Activated CD8-positive, alpha-beta T cell treated with anti-CD3 and anti-CD28 coated beads for 36 hours (primary cell): ENCODE measurements around the gene ZC3H12D. TPM values are rescaled to one million over a fixed set of nuclear protein-coding genes. Genes with fewer than 3 reads are reported as not detected.
A peak's percentile ranks its signal among the peaks of the same experiment; 100 is the strongest.

Experiments used
- ATAC-seq: fragments of 200-7000 bp; cut with Tn5 transposase; one replicate; pipeline ENCODE4 v1.10.0; 2021; ENCODE audit warnings: mild to moderate bottlenecking, moderate library complexity
- CTCF ChIA-PET: fragments of 350-600 bp; sonication (Branson Sonifier 250); formaldehyde crosslinking; loops from one replicate; lab custom pipeline; 2021; ENCODE audit warnings: antibody characterized with exemption; lab: Charles Lee
- POLR2A ChIA-PET: fragments of 350-600 bp; sonication (Branson Sonifier 250); formaldehyde crosslinking; loops from one replicate; lab custom pipeline; 2021; ENCODE audit warnings: antibody characterized with exemption; lab: Charles Lee
- DNase-seq: peaks from one replicate; pipeline ENCODE4 v3.0.0-alpha.2; 2020
- H3K27ac Mint-ChIP-seq: one replicate; pipeline ENCODE4 v1.8.0; 2021; ENCODE audit warnings: mild to moderate bottlenecking, mixed read lengths
- H3K27me3 Mint-ChIP-seq: one replicate; pipeline ENCODE4 v1.8.0; 2021; ENCODE audit warnings: mixed read lengths
- H3K36me3 Mint-ChIP-seq: one replicate; pipeline ENCODE4 v1.8.0; 2021; ENCODE audit warnings: low read depth, mixed read lengths
- H3K4me1 Mint-ChIP-seq: one replicate; pipeline ENCODE4 v1.8.0; 2021; ENCODE audit warnings: low read depth, mixed read lengths
- H3K4me3 Mint-ChIP-seq: one replicate; pipeline ENCODE4 v1.8.0; 2021; ENCODE audit warnings: mild to moderate bottlenecking, moderate library complexity, mixed read lengths
- H3K9me3 Mint-ChIP-seq: one replicate; pipeline ENCODE4 v1.8.0; 2021; ENCODE audit warnings: mixed read lengths
- intact Hi-C: fragments of 100-400 bp; cut with micrococcal nuclease; formaldehyde crosslinking; loops from one replicate; pipeline ENCODE4 v1.10.0; 2022
- total RNA-seq, 2 experiments: library from RNA; stranded (reverse); gene quantifications; one replicate each; pipeline ENCODE4 v1.2.3, GENCODE V29; 2021
- TF ChIP-seq, protein P1 (sequence below): fragments of 200-600 bp; IDR thresholded peaks from one replicate; pipeline ENCODE4 v1.8.0; 2022; ENCODE audit warnings: antibody characterized with exemption, mild to moderate bottlenecking

Gene ZC3H12D
- total RNA-seq, 2 experiments from 2014 or later: 37.7 to 39.0 TPM

- H3K4me1 Mint-ChIP-seq: no peaks in the 10 kb centered on the region
- H3K9me3 Mint-ChIP-seq: no peaks in the 10 kb centered on the region
- TF ChIP-seq, protein P1, sequence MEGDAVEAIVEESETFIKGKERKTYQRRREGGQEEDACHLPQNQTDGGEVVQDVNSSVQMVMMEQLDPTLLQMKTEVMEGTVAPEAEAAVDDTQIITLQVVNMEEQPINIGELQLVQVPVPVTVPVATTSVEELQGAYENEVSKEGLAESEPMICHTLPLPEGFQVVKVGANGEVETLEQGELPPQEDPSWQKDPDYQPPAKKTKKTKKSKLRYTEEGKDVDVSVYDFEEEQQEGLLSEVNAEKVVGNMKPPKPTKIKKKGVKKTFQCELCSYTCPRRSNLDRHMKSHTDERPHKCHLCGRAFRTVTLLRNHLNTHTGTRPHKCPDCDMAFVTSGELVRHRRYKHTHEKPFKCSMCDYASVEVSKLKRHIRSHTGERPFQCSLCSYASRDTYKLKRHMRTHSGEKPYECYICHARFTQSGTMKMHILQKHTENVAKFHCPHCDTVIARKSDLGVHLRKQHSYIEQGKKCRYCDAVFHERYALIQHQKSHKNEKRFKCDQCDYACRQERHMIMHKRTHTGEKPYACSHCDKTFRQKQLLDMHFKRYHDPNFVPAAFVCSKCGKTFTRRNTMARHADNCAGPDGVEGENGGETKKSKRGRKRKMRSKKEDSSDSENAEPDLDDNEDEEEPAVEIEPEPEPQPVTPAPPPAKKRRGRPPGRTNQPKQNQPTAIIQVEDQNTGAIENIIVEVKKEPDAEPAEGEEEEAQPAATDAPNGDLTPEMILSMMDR: no peak
- ChIA-PET POLR2A (no interaction called here), CTCF (interaction anchor here (1.4 to 6.9 kb wide), 3 partner anchors 18 to 67 kb away, joined by 3 to 43 read pairs (median 12); no protein-coding TSS in a partner anchor)
- H3K4me3 Mint-ChIP-seq: peak overlapping the region; percentile 36
- H3K36me3 Mint-ChIP-seq: peaks cover 25% of the 10 kb centered on the region
- intact Hi-C loops: no loop called here
- DNase-seq: no peak
- H3K27ac Mint-ChIP-seq: peak overlapping the region; percentile 42
- ATAC-seq: no peak
- no peaks in the 10 kb centered on the region for H3K27me3 Mint-ChIP-seq
Observed at GRCh38 chr6:149449831-149450678, 34.8 kb downstream of the ZC3H12D start.

DNA sequence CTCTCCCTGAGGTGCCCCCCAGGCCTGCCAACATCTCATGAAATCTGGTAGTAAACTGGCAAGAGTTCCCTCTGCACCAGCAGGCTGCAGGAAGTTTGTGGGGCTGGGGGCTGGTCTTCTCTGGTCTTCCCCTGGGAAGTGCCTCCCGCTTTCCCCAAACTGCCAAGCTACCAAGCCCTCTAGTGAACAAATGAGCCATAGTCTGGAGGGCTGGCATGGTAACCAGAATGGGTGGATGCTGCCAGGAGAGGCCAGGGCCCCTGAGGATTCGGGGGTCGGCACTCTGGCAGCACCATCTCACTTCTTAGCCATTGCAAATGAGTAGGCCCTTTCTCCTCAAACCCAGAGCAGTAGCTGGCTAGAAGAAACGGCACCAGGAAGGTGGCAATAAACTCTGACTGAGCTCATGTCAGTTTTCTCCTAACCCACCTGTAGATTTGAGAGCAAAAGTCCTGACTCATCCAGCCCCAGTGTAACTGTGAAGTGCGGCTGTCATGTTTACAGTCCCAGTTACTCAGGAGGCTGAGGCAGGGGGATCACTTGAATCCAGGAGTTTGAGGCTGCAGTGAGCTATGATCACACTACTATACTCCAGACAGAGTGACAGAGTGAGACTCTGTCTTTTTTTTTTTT lies 35.9 kb downstream of the ZC3H12D start:
- no peaks in the 10 kb centered on the region for H3K4me1 Mint-ChIP-seq
- POLR2A ChIA-PET: interaction anchor here (0.6 kb wide), 1 partner anchor 14 kb away, joined by 3 read pairs; no protein-coding TSS in a partner anchor
- H3K27me3 Mint-ChIP-seq: no peaks in the 10 kb centered on the region
- ATAC-seq: no peak
- peaks cover 23% of the 10 kb centered on the region for H3K36me3 Mint-ChIP-seq
- H3K4me3 Mint-ChIP-seq: no peak overlapping the region
- intact Hi-C loops: no loop called here
- DNase-seq: no peak
- no peak overlapping the region for H3K27ac Mint-ChIP-seq
- CTCF ChIA-PET: interaction anchor here (1.4 to 6.9 kb wide), 4 partner anchors 9 to 68 kb away, joined by 3 to 43 read pairs (median 8); no protein-coding TSS in a partner anchor
- TF ChIP-seq, protein P1: no peak
- H3K9me3 Mint-ChIP-seq: no peaks in the 10 kb centered on the region

GRCh38 chr6:149446791-149447376 lies 37.9 kb downstream of the ZC3H12D start:
- Mint-ChIP-seq H3K4me3 (no peak overlapping the region), H3K27ac (no peak overlapping the region), H3K36me3 (peaks cover 14% of the 10 kb centered on the region), H3K4me1 (no peaks in the 10 kb centered on the region), H3K9me3 (no peaks in the 10 kb centered on the region), H3K27me3 (no peaks in the 10 kb centered on the region)
- no peak for DNase-seq
- intact Hi-C loops: no loop called here
- no peak for ATAC-seq
- ChIA-PET POLR2A (interaction anchor here (1.2 kb wide), 2 partner anchors 11 to 13 kb away, joined by 3 read pairs; no protein-coding TSS in a partner anchor), CTCF (interaction anchor here (0.7 to 6.9 kb wide), 9 partner anchors 10 to 418 kb away, joined by 3 to 43 read pairs (median 3); partner anchors contain the start of gene PPIL4)
- TF ChIP-seq, protein P1: no peak

- no peak for DNase-seq
- intact Hi-C loops: no loop called here
- TF ChIP-seq, protein P1: no peak
- ChIA-PET POLR2A (interaction anchor here (0.7 to 1.2 kb wide), 2 partner anchors 12 to 42 kb away, joined by 3 read pairs; no protein-coding TSS in a partner anchor), CTCF (interaction anchor here (1.0 to 6.9 kb wide), 6 partner anchors 12 to 416 kb away, joined by 3 to 43 read pairs (median 4); no protein-coding TSS in a partner anchor)
- Mint-ChIP-seq H3K36me3 (peaks cover 10% of the 10 kb centered on the region), H3K27me3 (no peaks in the 10 kb centered on the region), H3K4me3 (no peak overlapping the region), H3K27ac (no peak overlapping the region), H3K9me3 (no peaks in the 10 kb centered on the region), H3K4me1 (no peaks in the 10 kb centered on the region)
- peak; percentile 25 for ATAC-seq
Observed at GRCh38 chr6:149445573-149445972, 39.2 kb downstream of the ZC3H12D start.
